Measurements from ENCODE around the gene TCIRG1.

Gene TCIRG1

DNA sequence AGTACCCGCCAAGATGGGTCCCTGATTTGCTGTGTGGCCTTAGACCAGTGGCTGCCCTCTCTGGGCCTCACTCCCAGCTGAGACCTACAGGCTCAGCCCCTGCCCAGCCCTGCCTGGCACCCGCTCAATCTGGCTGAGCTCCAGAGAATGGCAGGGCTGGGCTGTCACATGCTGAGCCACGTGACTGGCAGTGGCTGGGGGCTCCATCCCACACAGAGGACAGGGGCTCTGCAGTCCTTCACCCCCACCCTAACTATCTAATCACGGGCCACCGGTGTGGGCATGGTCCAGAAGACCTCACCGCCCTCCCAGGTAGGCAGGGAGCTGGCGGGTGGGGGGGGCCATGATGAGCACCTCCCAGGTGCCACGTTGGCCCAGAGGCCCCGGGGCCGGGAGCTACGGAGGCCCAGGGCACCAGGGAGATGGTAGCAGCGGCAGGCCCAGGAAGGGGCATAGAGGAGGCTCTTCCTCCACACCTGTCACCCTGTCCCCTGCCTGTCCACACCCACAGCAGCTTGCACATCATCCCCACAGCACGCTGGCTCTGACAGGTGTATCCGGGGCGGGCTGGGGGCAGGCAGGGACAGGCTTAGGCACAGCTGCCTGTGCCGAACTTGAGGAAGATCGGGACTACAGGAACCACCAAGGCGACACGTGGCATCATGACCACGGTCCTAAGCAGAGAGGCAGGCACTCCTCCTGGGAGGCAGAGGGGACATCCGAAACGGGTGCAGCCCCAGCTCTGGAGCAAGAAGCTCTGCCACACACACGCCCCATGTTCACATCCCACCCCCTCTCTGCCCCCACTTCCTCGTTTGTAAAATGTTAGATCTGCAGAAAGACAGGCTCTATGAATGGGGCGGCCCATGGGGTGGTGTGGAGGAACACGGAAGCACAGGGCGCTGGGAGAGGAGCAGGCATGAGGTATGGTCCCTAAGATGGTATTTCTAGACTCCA lies 30.2 kb upstream of the TCIRG1 start:
- DNase-seq (ENCODE audit: extremely low spot score), result no peak
- POLR2A ChIA-PET, result interaction anchor here (0.7 kb wide), 1 partner anchor 14 kb away, joined by 3 read pairs; no protein-coding TSS in a partner anchor
- TF ChIP-seq, protein P1, sequence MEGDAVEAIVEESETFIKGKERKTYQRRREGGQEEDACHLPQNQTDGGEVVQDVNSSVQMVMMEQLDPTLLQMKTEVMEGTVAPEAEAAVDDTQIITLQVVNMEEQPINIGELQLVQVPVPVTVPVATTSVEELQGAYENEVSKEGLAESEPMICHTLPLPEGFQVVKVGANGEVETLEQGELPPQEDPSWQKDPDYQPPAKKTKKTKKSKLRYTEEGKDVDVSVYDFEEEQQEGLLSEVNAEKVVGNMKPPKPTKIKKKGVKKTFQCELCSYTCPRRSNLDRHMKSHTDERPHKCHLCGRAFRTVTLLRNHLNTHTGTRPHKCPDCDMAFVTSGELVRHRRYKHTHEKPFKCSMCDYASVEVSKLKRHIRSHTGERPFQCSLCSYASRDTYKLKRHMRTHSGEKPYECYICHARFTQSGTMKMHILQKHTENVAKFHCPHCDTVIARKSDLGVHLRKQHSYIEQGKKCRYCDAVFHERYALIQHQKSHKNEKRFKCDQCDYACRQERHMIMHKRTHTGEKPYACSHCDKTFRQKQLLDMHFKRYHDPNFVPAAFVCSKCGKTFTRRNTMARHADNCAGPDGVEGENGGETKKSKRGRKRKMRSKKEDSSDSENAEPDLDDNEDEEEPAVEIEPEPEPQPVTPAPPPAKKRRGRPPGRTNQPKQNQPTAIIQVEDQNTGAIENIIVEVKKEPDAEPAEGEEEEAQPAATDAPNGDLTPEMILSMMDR (IDR thresholded peaks at IDR 0.05; ENCODE audit: control extremely low read depth, extremely low read depth, low read depth, missing control alignments), result no peak
- CTCF ChIA-PET, result interaction anchor here (1.0 to 3.7 kb wide), 7 partner anchors 10 to 249 kb away, joined by 3 to 21 read pairs (median 3); no protein-coding TSS in a partner anchor

DNA sequence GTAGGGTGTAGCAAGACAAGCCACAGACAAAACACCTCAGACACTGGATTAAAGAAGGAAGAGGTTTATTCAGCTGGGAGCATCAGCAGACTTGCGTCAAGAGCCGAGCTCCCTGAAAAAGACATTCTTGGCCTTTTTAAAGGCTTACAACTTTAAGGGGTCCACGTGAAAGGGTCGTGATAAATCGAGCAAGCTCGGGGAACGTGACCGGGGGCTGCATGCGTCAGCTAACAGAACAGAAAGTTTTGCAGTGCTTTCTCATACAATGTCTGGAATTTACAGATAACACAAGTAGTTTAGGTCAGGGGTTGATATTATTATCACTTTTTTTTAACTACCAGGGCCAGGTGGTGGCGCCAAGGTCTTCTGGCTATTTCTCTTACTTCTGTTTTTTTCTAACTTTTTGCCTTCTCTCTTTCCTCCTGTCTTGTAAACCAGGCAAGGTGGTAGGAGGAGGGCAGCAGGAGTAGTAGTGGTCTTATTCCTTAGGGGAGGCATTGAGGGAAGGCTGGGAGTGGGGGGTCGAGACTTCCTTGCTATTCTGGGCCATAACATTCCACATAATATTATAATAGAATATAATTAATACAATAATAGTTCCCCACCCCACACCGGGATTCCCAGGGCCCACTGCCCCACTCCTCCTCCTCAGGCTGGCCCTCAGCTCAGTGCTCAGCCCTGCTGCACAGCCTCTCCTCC lies 29.3 kb upstream of the TCIRG1 start:
- CTCF ChIA-PET, result interaction anchor here (1.0 to 3.7 kb wide), 6 partner anchors 10 to 248 kb away, joined by 3 to 21 read pairs (median 3); no protein-coding TSS in a partner anchor
- POLR2A ChIA-PET, result interaction anchor here (0.7 kb wide), 1 partner anchor 13 kb away, joined by 3 read pairs; no protein-coding TSS in a partner anchor
- no peak for DNase-seq (ENCODE audit: extremely low spot score)
- TF ChIP-seq, protein P1 (IDR thresholded peaks at IDR 0.05; ENCODE audit: control extremely low read depth, extremely low read depth, low read depth, missing control alignments), result peak; percentile 46

DNA sequence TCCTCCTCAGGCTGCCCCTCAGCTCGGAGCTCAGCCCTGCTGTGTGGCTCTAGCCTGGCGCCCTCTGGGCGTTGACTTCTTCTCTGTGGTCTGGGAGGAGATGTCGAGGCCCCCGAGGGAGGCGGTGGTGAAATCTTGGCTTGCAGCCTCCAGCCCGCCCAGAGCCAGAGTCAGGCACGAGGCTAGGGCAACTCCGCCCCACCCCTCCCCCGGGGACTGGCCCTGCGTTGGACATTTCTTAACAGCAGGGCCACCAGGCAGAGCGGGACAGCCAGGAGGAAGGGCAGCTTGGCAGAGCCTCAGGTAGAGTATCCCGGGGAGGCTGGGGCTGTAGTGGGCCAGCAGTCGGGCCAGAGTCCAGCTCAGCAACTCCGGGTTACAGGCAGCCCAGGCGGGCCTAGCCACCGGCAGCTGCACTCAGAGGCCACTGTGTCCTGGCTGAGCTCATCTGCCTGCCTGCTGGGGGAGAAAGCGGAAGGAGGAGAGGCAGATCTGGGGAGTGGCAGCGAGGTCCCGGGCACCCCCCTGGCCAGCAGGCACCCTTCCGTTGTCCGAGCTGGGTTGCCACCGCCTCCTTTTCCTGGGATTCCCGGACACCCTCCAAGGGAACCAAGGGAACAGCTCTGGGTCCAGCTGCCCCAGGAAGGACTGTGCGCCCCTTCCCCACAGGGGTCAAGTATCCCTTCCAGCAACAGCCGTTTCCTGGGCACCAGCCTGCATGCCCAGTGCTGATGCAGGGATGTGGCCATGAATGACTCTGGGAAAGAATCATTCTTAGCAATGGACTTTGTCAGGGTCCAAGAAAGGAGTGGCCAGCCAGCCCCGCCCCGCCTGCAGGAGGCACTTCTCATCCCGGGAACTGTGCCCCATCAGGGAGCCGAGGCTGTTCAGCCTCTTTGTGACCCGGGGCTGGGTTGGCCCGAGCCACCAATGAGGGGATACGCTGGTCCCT lies 28.5 kb upstream of the TCIRG1 start, which contains the start of gene ALDH3B1:
TSS of gene ALDH3B1 (plus strand) at position 238 of the 952 bp plus-strand sequence. CDS start 4,971 bp downstream, outside the sequence.
- TF ChIP-seq, protein P1 (IDR thresholded peaks at IDR 0.05; ENCODE audit: control extremely low read depth, extremely low read depth, low read depth, missing control alignments), result no peak
- no peak for DNase-seq (ENCODE audit: extremely low spot score)
- POLR2A ChIA-PET, result no interaction called here
- CTCF ChIA-PET, result interaction anchor here (1.5 to 3.7 kb wide), 3 partner anchors 12 to 200 kb away, joined by 3 to 21 read pairs (median 4); no protein-coding TSS in a partner anchor

DNA sequence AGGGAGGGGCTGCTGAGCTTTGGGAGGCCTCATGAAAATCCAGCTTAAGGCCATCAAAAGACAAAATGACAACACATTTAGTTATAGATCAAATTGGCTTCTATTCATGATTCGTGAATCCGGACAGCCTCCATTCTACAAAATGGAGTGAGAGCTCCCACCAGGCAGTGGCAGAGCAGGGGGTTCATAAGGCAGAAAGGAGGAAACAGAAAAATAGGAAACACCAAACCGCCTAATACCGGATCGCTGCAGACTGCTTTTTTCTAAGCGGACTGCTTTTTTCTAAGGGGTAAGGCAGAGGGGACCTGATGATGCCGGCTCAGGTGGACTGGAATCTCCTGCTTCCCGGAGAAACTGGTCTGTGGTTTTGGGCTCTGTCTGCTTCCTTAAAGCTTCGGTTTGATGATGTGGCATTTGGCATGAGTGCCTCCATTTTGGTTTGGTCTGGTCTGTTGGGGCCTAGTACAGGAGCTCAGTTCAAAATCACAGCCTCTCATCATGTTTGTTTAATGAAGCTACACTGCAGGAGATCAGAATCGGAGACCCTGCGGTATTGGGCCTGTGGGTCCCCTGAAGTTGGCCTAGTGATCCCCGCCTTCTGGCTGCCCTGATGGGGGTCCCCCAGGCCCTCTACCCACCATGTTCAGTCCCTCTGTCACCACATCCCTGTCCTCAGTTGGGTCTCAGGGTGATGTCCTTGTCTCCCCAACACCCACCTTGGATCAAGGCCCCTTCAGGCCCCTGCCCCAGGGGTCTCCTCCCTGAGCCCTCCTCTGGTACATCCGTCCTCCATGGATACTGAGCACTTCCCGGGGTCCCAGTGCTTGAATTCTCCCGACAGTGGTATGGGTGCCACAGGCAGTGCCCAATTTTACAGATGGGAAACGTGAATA lies 27.5 kb upstream of the TCIRG1 start:
- ChIA-PET POLR2A (no interaction called here), CTCF (interaction anchor here (1.5 to 3.7 kb wide), 2 partner anchors 192 to 199 kb away, joined by 3 to 21 read pairs; no protein-coding TSS in a partner anchor)
- TF ChIP-seq, protein P1 (IDR thresholded peaks at IDR 0.05; ENCODE audit: control extremely low read depth, extremely low read depth, low read depth, missing control alignments), result no peak
- DNase-seq (ENCODE audit: extremely low spot score), result no peak

DNA sequence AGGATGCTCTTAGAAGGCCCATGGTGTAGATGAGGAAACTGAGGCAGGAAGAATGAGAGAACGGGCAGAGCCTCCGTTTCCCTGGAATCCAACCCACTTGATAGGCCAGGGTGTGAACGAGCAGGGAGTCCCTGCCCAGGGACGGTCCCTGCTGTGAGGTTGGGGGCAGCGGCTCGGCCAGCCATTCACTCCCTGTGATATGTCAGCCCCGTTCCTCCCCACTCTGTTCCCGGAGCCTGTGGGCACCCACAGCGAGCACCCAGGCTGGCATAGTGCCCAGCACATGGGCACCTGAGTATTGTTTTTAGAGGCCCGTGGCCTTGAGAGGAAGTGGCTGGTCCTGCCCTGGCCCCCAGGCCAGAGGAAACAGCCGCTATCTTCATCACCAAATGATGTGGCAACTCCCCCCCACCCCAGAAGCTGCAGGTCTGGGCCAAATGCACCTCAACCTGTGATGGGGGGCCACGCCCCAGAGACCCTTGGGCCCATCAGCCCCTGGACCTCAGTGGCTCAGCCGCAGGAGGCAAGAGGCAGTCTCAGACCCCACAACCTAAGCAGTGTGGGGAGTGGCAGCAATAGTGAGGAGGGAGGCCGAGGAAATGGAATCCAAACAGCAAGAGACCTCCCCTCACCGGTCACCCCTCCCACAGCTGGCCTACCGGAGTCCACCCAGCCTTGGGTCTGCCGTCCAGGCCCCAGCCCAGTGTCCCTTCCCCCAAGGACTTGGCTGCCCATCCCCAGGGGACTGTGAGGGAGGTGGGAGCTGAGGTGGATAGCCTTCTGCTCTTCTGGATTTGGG lies 26.6 kb upstream of the TCIRG1 start:
- ChIA-PET CTCF (no interaction called here), POLR2A (no interaction called here)
- TF ChIP-seq, protein P1 (IDR thresholded peaks at IDR 0.05; ENCODE audit: control extremely low read depth, extremely low read depth, low read depth, missing control alignments), result no peak
- DNase-seq (ENCODE audit: extremely low spot score), result no peak
